OCI-LY1 (cell line): ENCODE measurements around the gene PFKFB2.

Source experiments
- EZH2 ChIP-seq: fragments of 200-600 bp; sonication (generic), shearing (Covaris generic); IDR thresholded peaks from 2 replicates; pipeline ENCODE4 v1.8.0; 2017; ENCODE audit warnings: borderline replicate concordance, mixed run types, mild to moderate bottlenecking, antibody characterized with exemption, low read length, moderate library complexity, mixed read lengths
- TF ChIP-seq, protein P1 (sequence below): fragments of 200-600 bp; sonication (generic), shearing (Covaris generic); IDR thresholded peaks from 2 replicates; pipeline ENCODE4 v1.5.1; 2017; ENCODE audit warnings: mild to moderate bottlenecking, antibody characterized with exemption, low read length, moderate library complexity, mixed read lengths

DNA sequence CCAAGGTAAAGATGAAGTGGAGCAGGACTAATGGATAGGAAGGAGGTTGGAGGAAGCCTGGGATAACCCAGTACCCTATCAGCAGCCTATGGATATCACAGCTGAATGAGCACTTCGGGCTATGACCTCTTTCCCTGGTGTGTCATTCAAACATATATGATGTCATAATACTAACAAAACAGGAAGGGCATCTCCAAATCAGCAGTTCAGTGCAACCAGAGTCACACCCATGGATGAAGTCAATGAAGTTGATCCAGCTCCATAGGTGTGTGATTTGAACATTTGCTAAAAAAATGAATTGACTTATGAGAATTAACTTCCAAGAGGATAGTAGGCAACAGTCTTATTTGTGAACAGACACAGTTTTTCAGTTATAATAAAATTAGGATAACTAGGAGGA is 18.9 kb upstream of the PFKFB2 start:
- no peak for TF ChIP-seq EZH2
- TF ChIP-seq, protein P1, sequence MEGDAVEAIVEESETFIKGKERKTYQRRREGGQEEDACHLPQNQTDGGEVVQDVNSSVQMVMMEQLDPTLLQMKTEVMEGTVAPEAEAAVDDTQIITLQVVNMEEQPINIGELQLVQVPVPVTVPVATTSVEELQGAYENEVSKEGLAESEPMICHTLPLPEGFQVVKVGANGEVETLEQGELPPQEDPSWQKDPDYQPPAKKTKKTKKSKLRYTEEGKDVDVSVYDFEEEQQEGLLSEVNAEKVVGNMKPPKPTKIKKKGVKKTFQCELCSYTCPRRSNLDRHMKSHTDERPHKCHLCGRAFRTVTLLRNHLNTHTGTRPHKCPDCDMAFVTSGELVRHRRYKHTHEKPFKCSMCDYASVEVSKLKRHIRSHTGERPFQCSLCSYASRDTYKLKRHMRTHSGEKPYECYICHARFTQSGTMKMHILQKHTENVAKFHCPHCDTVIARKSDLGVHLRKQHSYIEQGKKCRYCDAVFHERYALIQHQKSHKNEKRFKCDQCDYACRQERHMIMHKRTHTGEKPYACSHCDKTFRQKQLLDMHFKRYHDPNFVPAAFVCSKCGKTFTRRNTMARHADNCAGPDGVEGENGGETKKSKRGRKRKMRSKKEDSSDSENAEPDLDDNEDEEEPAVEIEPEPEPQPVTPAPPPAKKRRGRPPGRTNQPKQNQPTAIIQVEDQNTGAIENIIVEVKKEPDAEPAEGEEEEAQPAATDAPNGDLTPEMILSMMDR, result no peak
